Neural cell (in vitro differentiated cells): Measurements from ENCODE around the gene DEAF1. TPM values are rescaled to one million over a fixed set of nuclear protein-coding genes. Genes with fewer than 3 reads are reported as not detected.

ENCODE experiments used
- H2AFZ ChIP-seq: fragments of 200-600, 300-800 bp; sonication (generic), shearing (Covaris generic); 2 replicates; pipeline ENCODE4 v1.6.0; 2014; ENCODE audit warnings: low read depth, mild to moderate bottlenecking, antibody characterized with exemption, low read length, moderate library complexity
- H3F3A ChIP-seq: fragments of 200-600 bp; shearing (Covaris generic); 2 replicates; pipeline ENCODE4 v1.6.1; 2016; ENCODE audit warnings: mild to moderate bottlenecking, moderate library complexity, mixed read lengths, antibody characterized with exemption, low read length; ENCODE audit not compliant: insufficient read depth, poor library complexity, severe bottlenecking
- H3K27ac ChIP-seq: fragments of 200-600, 300-800 bp; sonication (generic), shearing (Covaris generic); 2 replicates; pipeline ENCODE4 v1.5.1; 2014; ENCODE audit warnings: mild to moderate bottlenecking, low read length, moderate library complexity
- H3K27me3 ChIP-seq: fragments of 300-800, 200-600 bp; sonication (generic), shearing (Covaris generic); 2 replicates; pipeline ENCODE4 v1.6.0; 2014; ENCODE audit warnings: mild to moderate bottlenecking, low read depth, low read length, moderate library complexity; ENCODE audit not compliant: insufficient read depth
- H3K36me3 ChIP-seq: fragments of 300-800, 200-600 bp; sonication (generic), shearing (Covaris generic); 2 replicates; pipeline ENCODE4 v1.5.1; 2014; ENCODE audit warnings: mild to moderate bottlenecking, antibody characterized with exemption, low read length, moderate library complexity; ENCODE audit not compliant: insufficient read depth
- H3K4me2 ChIP-seq: fragments of 300-800, 200-600 bp; sonication (generic), shearing (Covaris generic); 2 replicates; pipeline ENCODE4 v1.6.0; 2014; ENCODE audit warnings: mild to moderate bottlenecking, low read length
- H3K4me3 ChIP-seq: fragments of 300-800, 200-600 bp; sonication (generic), shearing (Covaris generic); 2 replicates; pipeline ENCODE4 v1.5.1; 2014; ENCODE audit warnings: mild to moderate bottlenecking, low read length, moderate library complexity
- H3K79me2 ChIP-seq: fragments of 200-600 bp; shearing (Covaris generic); replicated peaks from 2 replicates; pipeline ENCODE4 v1.6.0; 2014; ENCODE audit warnings: mild to moderate bottlenecking, low read length, moderate library complexity; ENCODE audit not compliant: insufficient read depth
- H3K9ac ChIP-seq: fragments of 300-800, 200-600 bp; sonication (generic), shearing (Covaris generic); 2 replicates; pipeline ENCODE4 v1.6.1; 2016; ENCODE audit warnings: mild to moderate bottlenecking, low read length, mixed read lengths
- H3K9me2 ChIP-seq: fragments of 200-600 bp; shearing (Covaris generic); 2 replicates; pipeline ENCODE4 v1.6.1; 2016; ENCODE audit warnings: mild to moderate bottlenecking, low read length, mixed read lengths; ENCODE audit not compliant: insufficient read depth
- H3K9me3 ChIP-seq: fragments of 200-600, 300-800 bp; sonication (generic), shearing (Covaris generic); 2 replicates; pipeline ENCODE4 v1.6.1; 2016; ENCODE audit warnings: mild to moderate bottlenecking, mixed run types, low read length, moderate library complexity, mixed read lengths
- H4K20me1 ChIP-seq: fragments of 200-600 bp; shearing (Covaris generic); 2 replicates; pipeline ENCODE4 v1.6.1; 2016; ENCODE audit warnings: mild to moderate bottlenecking, mixed run types; ENCODE audit not compliant: insufficient read depth
- EP300 ChIP-seq: fragments of 450-650 bp; conservative IDR thresholded peaks from 2 replicates; pipeline ENCODE4 v1.6.1; 2014; ENCODE audit warnings: antibody characterized with exemption, mild to moderate bottlenecking, moderate library complexity; ENCODE audit not compliant: poor library complexity, severe bottlenecking
- EZH2 ChIP-seq: fragments of 200-600, 300-800 bp; shearing (Covaris generic), sonication (generic); IDR thresholded peaks from 2 replicates; pipeline ENCODE4 v1.6.1; 2014; ENCODE audit warnings: antibody characterized with exemption, low read length, borderline replicate concordance, mild to moderate bottlenecking; ENCODE audit not compliant: insufficient read depth, poor library complexity, severe bottlenecking
- MXI1 ChIP-seq: fragments of 450-650 bp; conservative IDR thresholded peaks from 2 replicates; pipeline ENCODE4 v1.6.1; 2014; ENCODE audit warnings: antibody characterized with exemption, mild to moderate bottlenecking; ENCODE audit not compliant: poor library complexity, severe bottlenecking
- POLR2AphosphoS5 ChIP-seq: IDR thresholded peaks from 2 replicates; pipeline ENCODE4 v1.6.1; 2012
- RAD21 ChIP-seq: fragments of 450-650 bp; conservative IDR thresholded peaks from 2 replicates; pipeline ENCODE4 v1.6.1; 2014; ENCODE audit warnings: antibody characterized with exemption, mild to moderate bottlenecking, moderate library complexity
- SMC3 ChIP-seq: fragments of 450-650 bp; conservative IDR thresholded peaks from 2 replicates; pipeline ENCODE4 v1.6.1; 2014; ENCODE audit warnings: antibody characterized with exemption, mild to moderate bottlenecking, moderate library complexity; ENCODE audit not compliant: poor library complexity
- TAF1 ChIP-seq: IDR thresholded peaks from 2 replicates; pipeline ENCODE4 v1.6.1; 2012; ENCODE audit warnings: low read depth
- polyA plus RNA-seq: library from polyadenylated mRNA; depleted of rRNA; stranded (reverse); fragments of >200 nt; gene quantifications from 2 replicates; pipeline ENCODE4 v1.2.3, GENCODE V29; 2014
- TF ChIP-seq, protein P1 (sequence below): fragments of 450-650 bp; IDR thresholded peaks from 2 replicates; pipeline ENCODE4 v1.5.1; 2014; ENCODE audit warnings: antibody characterized with exemption, mild to moderate bottlenecking, moderate library complexity; ENCODE audit not compliant: poor library complexity, severe bottlenecking
- TF ChIP-seq, protein P2 (sequence below): IDR thresholded peaks from 2 replicates; pipeline ENCODE4 v1.6.1; 2012; ENCODE audit warnings: borderline replicate concordance

Gene DEAF1
- polyA plus RNA-seq, 1 donor from 2014 or later: 87.6 TPM

DNA sequence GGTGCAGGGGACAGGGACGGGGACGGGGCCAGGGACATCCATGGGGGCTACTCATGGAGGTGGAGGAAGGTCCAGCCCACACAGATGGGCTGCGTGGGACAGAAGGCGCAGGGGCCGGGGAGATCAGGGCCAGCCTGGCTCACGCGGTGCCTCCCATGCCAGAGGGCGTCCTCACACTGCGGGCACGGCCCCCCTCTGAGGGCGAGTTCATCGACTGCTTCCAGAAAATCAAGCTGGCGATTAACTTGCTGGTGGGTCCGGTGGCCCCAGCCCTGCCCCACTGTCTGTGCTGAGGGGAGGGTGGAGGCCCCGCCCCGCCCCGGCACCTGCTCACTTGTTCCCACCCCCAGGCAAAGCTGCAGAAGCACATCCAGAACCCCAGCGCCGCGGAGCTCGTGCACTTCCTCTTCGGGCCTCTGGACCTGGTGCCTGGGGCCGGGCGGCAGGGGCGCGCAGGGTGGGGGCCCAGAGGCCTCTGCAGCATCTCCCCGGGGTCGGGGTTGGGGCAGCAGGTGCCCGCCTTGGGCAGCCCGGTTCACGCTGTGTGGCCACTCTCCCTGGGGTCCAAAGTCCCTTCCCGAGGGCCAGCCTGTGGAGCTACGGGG lies 26.8 kb upstream of the DEAF1 start:
- Histone ChIP-seq H3F3A (no peaks in the 10 kb centered on the region), H3K4me3 (no peak overlapping the region), H3K79me2 (no peaks in the 10 kb centered on the region), H3K27me3 (peaks cover 47% of the 10 kb centered on the region), H3K9ac (no peak overlapping the region), H3K4me2 (no peak overlapping the region), H3K9me3 (no peaks in the 10 kb centered on the region), H2AFZ (no peak overlapping the region), H4K20me1 (no peaks in the 10 kb centered on the region), H3K27ac (no peak overlapping the region), H3K9me2 (no peaks in the 10 kb centered on the region), H3K36me3 (no peaks in the 10 kb centered on the region)
- TF ChIP-seq SMC3 (no peak), POLR2AphosphoS5 (no peak), RAD21 (no peak), EZH2 (no peak), EP300 (no peak), TAF1 (no peak), MXI1 (no peak)
- TF ChIP-seq, protein P1, sequence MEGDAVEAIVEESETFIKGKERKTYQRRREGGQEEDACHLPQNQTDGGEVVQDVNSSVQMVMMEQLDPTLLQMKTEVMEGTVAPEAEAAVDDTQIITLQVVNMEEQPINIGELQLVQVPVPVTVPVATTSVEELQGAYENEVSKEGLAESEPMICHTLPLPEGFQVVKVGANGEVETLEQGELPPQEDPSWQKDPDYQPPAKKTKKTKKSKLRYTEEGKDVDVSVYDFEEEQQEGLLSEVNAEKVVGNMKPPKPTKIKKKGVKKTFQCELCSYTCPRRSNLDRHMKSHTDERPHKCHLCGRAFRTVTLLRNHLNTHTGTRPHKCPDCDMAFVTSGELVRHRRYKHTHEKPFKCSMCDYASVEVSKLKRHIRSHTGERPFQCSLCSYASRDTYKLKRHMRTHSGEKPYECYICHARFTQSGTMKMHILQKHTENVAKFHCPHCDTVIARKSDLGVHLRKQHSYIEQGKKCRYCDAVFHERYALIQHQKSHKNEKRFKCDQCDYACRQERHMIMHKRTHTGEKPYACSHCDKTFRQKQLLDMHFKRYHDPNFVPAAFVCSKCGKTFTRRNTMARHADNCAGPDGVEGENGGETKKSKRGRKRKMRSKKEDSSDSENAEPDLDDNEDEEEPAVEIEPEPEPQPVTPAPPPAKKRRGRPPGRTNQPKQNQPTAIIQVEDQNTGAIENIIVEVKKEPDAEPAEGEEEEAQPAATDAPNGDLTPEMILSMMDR: no peak
- TF ChIP-seq, protein P2, sequence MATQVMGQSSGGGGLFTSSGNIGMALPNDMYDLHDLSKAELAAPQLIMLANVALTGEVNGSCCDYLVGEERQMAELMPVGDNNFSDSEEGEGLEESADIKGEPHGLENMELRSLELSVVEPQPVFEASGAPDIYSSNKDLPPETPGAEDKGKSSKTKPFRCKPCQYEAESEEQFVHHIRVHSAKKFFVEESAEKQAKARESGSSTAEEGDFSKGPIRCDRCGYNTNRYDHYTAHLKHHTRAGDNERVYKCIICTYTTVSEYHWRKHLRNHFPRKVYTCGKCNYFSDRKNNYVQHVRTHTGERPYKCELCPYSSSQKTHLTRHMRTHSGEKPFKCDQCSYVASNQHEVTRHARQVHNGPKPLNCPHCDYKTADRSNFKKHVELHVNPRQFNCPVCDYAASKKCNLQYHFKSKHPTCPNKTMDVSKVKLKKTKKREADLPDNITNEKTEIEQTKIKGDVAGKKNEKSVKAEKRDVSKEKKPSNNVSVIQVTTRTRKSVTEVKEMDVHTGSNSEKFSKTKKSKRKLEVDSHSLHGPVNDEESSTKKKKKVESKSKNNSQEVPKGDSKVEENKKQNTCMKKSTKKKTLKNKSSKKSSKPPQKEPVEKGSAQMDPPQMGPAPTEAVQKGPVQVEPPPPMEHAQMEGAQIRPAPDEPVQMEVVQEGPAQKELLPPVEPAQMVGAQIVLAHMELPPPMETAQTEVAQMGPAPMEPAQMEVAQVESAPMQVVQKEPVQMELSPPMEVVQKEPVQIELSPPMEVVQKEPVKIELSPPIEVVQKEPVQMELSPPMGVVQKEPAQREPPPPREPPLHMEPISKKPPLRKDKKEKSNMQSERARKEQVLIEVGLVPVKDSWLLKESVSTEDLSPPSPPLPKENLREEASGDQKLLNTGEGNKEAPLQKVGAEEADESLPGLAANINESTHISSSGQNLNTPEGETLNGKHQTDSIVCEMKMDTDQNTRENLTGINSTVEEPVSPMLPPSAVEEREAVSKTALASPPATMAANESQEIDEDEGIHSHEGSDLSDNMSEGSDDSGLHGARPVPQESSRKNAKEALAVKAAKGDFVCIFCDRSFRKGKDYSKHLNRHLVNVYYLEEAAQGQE: no peak

DNA sequence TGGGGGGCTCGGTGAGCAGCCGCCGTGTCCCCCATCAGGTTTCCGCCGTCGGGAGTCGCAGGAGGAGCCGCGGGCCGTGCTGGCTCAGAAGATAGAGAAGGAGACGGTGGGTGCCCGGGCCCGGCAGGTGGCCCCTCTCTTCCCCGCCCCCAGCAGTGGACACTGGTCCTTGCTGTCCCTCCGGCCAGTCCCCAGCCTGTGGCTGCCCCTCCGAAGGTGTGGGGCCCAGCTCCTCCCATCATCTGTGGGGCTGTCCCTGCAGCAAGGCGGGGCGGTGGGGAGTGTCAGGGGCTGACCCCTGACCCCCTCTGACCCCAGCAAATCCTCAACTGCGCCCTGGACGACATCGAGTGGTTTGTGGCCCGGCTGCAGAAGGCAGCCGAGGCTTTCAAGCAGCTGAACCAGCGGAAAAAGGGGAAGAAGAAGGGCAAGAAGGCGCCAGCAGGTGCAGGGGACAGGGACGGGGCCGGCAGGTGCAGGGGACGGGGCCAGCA lies 26.3 kb upstream of the DEAF1 start:
- Histone ChIP-seq H3F3A (no peaks in the 10 kb centered on the region), H3K27ac (no peak overlapping the region), H3K9ac (no peak overlapping the region), H3K9me3 (no peaks in the 10 kb centered on the region), H3K9me2 (no peaks in the 10 kb centered on the region), H2AFZ (no peak overlapping the region), H3K79me2 (no peaks in the 10 kb centered on the region), H3K4me2 (no peak overlapping the region), H3K36me3 (no peaks in the 10 kb centered on the region), H3K4me3 (no peak overlapping the region), H4K20me1 (no peaks in the 10 kb centered on the region), H3K27me3 (peaks cover 41% of the 10 kb centered on the region)
- no peak for TF ChIP-seq SMC3
- TF ChIP-seq TAF1: no peak
- TF ChIP-seq, protein P2: no peak
- TF ChIP-seq, protein P1: no peak
- TF ChIP-seq MXI1: no peak
- no peak for TF ChIP-seq RAD21
- TF ChIP-seq EP300: no peak
